EL (cell line): ENCODE results near the gene SEMA7A.
"Not testable (repeated sequence)": the region's sequence is repeated elsewhere in the genome, so short reads cannot be mapped to it uniquely, and the experiment has no call there.

Experiments
- DNase-seq: peaks from one replicate; pipeline ENCODE4 v3.0.0-alpha.2; 2016

The SEMA7A gene

DNA sequence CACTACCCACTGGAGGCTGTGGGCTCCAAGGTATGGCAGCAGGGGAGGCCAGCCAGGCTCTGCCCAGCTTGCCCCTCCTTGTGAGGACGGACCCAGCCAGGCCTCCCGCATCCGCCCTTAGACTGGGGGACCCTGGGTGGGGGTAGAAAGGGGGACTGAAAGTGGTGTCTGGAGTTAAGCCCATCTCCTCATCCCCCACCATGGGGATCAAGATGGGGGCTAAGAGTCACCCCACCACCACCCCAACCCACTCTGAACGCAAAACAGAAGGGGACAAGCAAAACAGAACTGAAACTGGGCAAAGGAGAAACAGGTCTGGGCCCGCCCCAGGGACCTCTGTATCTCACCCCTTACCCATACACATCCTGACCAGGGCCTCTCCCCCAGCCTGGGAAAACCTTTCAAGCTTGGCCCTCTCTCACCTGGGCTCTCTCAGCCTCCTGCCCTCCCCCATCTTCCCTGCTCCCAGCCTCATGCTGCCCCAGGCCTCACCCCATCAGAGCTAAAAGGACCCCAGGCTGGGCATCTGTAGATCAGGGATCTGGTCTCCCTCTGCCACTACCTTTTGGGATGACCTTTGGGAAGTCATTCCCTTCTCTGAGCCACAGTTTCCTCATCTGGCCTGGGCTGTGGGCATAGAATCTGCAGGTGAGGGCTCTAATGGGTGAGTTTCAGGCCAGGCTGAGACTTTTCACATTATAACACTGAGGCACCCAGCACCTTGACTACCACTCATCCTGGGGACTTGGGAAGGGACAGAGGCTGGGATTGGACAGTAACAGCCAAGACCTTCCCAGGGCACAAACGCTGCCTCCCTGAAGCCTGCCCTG is 36.3 kb downstream of the SEMA7A start:
- no peak for DNase-seq

- DNase-seq, result peak; percentile 82
Observed at GRCh38 chr15:74396445-74397238, 37.1 kb downstream of the SEMA7A start.

DNA sequence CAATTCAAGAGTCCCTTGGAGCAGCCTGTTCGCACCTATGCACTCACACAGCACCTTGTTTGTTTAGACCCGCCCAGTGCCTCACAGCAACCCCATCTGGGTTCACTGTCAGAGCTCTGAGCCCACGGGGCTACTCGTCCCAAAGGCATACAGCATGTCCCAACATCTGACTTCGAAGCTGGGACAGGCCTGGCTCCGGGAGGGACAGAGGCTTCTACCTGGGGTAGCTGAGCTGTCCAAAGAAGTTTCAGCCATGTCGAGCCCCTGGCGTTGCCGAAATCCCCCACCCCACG is 37.7 kb downstream of the SEMA7A start:
- DNase-seq, result no peak

DNA sequence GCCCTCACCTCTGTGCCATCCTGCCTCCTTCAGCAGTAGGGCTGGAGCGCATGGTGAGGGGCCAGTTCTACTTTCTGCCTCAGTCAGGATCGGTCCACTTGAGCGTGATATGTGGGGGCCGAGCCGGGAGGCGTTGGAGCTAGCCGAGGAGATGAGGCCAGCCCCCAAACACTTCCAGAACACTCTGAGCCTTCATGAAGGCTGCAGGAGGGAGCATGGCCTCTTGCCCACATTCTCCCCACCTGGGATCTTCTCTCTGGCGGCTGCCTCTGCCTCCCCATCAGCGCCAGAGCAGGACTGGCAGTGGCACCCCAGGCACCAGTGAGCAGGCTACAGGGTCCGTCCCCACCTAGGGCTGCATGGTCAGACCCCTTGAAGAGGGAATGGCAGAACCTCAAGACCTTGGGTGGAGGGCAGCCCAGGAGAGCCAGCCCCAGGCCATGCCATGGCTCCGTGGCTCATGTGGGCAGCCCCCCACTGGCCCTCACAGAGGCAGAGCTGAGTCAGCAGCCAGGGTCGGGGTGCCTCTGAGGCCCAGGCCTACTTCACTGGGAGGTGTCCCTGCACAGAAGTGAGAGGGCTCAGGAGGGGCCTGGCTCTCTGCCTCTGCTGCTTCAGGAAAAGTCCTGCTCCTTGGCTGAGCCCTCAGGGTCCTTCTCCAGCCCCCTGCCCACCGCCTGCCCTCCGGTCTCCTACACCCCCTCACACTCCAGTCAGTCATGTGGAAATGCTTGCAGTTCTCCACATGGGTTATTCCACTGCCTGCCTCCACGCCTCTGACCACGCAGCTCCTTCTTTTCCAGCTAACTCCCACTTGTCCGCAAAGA is 38.2 kb downstream of the SEMA7A start:
- DNase-seq, result no peak

GRCh38 chr15:74394090-74394846 is 39.5 kb downstream of the SEMA7A start:
- no peak for DNase-seq

DNA sequence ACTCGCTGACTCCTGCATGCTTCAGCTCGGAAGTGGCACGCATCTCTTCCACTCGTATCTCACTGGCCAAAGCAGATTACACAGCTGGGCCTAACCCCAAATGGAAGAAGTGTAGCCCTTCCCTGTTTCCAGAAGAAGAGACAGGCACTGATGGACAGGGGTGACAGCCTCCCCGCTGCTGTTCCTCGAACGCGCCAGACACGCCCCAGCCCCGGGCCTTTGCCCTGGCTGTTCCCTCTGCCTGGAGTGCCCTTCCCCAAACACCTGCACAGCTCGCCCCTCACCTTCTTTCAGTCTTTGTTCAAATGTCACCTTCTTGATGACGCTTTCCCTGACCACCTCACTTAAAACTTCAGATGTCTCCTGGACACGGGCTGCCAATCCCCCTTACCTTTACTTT is 40.3 kb downstream of the SEMA7A start:
- no peak for DNase-seq

GRCh38 chr15:74392902-74393301 is 40.9 kb downstream of the SEMA7A start:
- DNase-seq, result no peak

DNA sequence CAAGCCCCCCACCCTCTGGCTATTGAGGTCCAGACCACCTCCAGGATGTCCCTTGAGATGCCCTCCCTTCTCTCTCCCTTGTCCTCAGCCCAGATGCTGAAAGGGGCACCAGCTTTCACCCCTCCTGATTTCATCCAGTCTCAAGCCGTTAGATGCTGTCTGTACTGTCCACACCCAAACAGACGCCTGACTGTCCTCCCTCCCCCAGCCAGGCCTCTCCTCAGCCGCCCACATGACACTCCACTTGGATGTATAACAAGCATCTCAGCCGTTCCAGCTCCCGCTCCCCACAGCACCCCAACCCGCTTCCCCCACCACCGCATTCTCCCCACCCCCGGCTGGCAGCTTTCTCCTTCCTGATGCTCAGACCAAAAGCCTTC is 41.3 kb downstream of the SEMA7A start:
- DNase-seq, result peak; percentile 47

DNA sequence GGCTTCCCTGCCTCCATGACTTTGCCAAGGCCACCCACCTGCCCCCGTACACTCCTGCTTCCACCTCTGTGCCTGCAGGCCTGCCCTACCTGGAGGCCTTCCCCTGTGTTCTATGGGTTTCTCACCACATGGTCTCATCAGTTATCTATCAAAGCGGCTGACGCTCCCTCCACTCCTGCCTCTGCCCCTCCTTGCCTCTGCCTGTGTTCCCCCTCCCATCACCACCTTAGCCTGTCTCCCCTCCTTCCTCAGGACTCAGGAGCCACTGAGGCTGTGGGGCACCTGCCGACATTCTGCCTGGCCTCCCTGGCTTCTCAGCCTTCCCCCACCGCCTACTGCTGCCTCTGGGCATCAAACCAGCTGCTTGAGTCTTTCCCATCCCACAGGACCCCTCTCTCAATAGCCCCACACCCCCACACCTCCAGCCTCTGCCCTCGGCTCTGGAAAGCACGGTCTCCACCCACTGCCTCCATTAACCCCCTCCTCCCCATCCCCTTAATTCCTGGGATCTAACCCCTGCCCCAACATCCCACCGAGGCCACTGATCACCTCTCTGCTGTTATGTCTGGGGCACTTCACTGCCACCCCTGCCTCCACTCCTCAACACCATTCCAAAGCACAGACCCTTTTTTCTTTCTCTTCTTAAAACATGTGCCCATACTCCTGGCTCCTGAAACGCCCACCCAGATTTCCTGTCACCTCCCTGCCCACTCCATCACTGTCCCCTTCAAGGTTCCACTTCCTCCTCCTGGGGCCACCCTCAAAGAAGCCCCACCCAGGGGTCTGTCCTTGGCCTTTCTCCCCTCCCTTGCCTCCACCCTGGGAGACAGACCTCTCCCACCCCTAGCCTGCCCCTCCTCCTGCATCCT is 41.9 kb downstream of the SEMA7A start:
- DNase-seq, result no peak

- DNase-seq, result no peak
Observed at GRCh38 chr15:74390647-74391288, 43.0 kb downstream of the SEMA7A start.

GRCh38 chr15:74390049-74390646 is 43.6 kb downstream of the SEMA7A start:
- DNase-seq, result not testable (repeated sequence)

GRCh38 chr15:74389241-74390048 is 44.3 kb downstream of the SEMA7A start:
- DNase-seq, result no peak

DNA sequence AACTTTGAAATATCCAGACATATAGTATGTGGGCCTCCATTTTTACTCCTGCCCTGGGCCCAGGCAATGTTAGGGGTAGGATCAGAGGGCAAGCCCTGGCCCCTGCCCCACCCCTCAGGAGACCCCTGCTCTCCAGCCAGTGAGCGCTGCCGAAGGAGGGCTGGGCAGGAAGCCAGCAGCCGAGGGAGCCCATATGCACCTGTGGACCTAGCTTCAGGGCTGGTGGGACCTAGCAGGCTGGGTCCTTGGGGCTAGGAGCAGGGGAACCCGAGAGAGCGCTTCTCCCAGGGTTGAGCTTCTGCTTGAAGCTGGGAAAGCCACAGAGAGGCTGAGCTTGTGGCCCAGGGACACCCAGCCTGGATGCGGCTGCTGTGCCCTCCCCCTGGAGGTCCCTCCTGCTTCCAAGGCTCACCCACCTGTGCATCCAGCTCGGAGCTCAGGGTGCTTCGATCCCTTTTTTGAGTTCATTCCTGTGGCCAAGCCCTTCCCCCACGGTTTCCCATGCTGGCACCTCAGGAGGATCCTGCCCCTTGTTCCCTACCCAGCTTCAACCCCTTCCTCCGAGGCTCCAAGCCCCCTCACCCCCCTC is 45.3 kb downstream of the SEMA7A start:
- no peak for DNase-seq

DNA sequence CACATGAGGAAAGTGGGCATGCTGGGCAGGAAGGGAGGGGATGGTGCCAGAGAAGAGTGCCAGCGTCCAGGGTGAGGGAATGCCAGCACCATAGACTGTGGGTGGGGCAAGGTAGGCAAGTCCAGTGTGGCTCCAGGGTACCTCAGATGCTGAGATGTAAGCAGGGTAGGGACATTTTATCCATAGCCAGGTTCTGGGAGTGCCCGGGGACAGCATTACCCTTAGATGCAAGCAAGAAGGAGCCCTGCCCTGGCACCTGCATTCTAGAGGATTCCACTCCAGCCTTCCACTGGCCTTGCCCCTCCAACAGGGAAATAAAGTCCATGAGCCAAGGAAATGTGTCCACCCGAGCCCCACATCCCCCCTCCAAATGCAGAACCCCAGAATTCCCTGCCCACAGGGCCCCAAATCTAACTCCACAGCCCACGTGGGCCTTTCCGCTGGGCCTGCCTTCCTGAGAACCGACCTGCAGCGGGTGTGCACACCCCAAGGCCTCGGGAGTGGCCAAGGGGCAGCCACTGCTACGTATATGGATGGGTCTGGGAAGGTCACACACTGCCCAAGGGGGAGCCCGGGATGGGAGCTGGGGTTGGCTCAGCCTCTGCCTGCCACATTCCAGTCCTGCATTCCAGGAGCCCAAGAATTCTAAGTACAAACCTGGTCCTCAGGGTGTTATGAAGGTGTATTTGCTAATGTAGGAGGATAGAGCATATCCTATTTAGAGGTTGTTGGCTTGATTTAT is 46.0 kb downstream of the SEMA7A start:
- no peak for DNase-seq

GRCh38 chr15:74387141-74387541 is 46.6 kb downstream of the SEMA7A start:
- no peak for DNase-seq

- DNase-seq, result no peak
Observed at GRCh38 chr15:74386496-74387140, 47.1 kb downstream of the SEMA7A start.

GRCh38 chr15:74385733-74386132 is 48.0 kb downstream of the SEMA7A start:
- DNase-seq, result no peak
